HepG2 (cell line): Measurements from ENCODE around the gene ZNF513. TPM values are rescaled to one million over a fixed set of nuclear protein-coding genes. Genes with fewer than 3 reads are reported as not detected.

Experiments used
- CCAR2 ChIP-seq: fragments of 200-400 bp; formaldehyde crosslinking; optimal IDR thresholded peaks from 2 replicates; pipeline ENCODE3; 2018; ENCODE audit warnings: low read depth, mild to moderate bottlenecking, low read length, moderate library complexity
- HNRNPH1 ChIP-seq: fragments of 200-400 bp; formaldehyde crosslinking; optimal IDR thresholded peaks from 2 replicates; pipeline ENCODE3; 2017; ENCODE audit warnings: mild to moderate bottlenecking, low read depth, low read length
- MYC ChIP-seq: sonication (generic); formaldehyde crosslinking; IDR thresholded peaks from 2 replicates; pipeline ENCODE4 v1.9.0; 2021; ENCODE audit warnings: missing genetic modification reagents, borderline replicate concordance
- NBN ChIP-seq: fragments of 450-650 bp; conservative IDR thresholded peaks from 2 replicates; pipeline ENCODE4 v1.6.1; 2017
- PCBP1 ChIP-seq: fragments of 200-400 bp; formaldehyde crosslinking; IDR thresholded peaks from 2 replicates; pipeline ENCODE4 v1.6.1; 2017; ENCODE audit warnings: mild to moderate bottlenecking, low read depth, low read length, borderline replicate concordance
- POLR2A ChIP-seq, 2 experiments: IDR thresholded peaks; 2 replicates each; pipeline ENCODE4 v1.6.1; 2011; ENCODE audit warnings: low read depth in 2 of 2, low read length in 2 of 2, mild to moderate bottlenecking in 1 of 2, moderate library complexity in 1 of 2; ENCODE audit not compliant: insufficient read depth in 1 of 2
- RORA ChIP-seq: sonication (generic); formaldehyde crosslinking; IDR thresholded peaks from 2 replicates; pipeline ENCODE4 v1.5.0; 2020; ENCODE audit warnings: mild to moderate bottlenecking, missing genetic modification reagents, moderate library complexity
- SAFB2 ChIP-seq: sonication (generic); formaldehyde crosslinking; IDR thresholded peaks from 2 replicates; pipeline ENCODE4 v1.5.1; 2020; ENCODE audit warnings: missing genetic modification reagents, low read depth, mild to moderate bottlenecking, borderline replicate concordance
- SIN3A ChIP-seq: IDR thresholded peaks from 2 replicates; pipeline ENCODE4 v1.6.1; 2011; ENCODE audit warnings: low read depth, mild to moderate bottlenecking, control low read depth, low read length, borderline replicate concordance
- TBX3 ChIP-seq: fragments of 450-650 bp; IDR thresholded peaks from 2 replicates; pipeline ENCODE4 v1.6.1; 2017; ENCODE audit warnings: antibody characterized with exemption, mild to moderate bottlenecking, inconsistent platforms, borderline replicate concordance
- TGIF2 ChIP-seq: IDR thresholded peaks from 2 replicates; pipeline ENCODE4 v1.6.1; 2016; ENCODE audit warnings: control low read depth, missing compliant biosample characterization
- ZBTB3 ChIP-seq: sonication (generic); formaldehyde crosslinking; IDR thresholded peaks from 2 replicates; pipeline ENCODE4 v1.4.0; 2020; ENCODE audit warnings: low read depth, mild to moderate bottlenecking, moderate library complexity, missing genetic modification reagents, borderline replicate concordance
- ZFX ChIP-seq: sonication (generic); formaldehyde crosslinking; IDR thresholded peaks from 2 replicates; pipeline ENCODE4 v1.4.0; 2020; ENCODE audit warnings: mild to moderate bottlenecking, low read depth, missing genetic modification reagents, moderate library complexity
- ZMYM3 ChIP-seq: sonication (generic); formaldehyde crosslinking; IDR thresholded peaks from 2 replicates; pipeline ENCODE4 v1.5.1; 2020; ENCODE audit warnings: mild to moderate bottlenecking, missing genetic modification reagents
- ZNF10 ChIP-seq: sonication (generic); formaldehyde crosslinking; IDR thresholded peaks from 2 replicates; pipeline ENCODE4 v1.4.0; 2020; ENCODE audit warnings: mild to moderate bottlenecking, low read depth, missing genetic modification reagents, borderline replicate concordance
- ZNF263 ChIP-seq: sonication (generic); formaldehyde crosslinking; IDR thresholded peaks from 2 replicates; pipeline ENCODE4 v1.4.0; 2020; ENCODE audit warnings: missing genetic modification reagents
- ZNF337 ChIP-seq: sonication (generic); formaldehyde crosslinking; IDR thresholded peaks from 2 replicates; pipeline ENCODE4 v1.5.1; 2020; ENCODE audit warnings: missing genetic modification reagents, low read depth, mild to moderate bottlenecking, borderline replicate concordance
- ZNF558 ChIP-seq: sonication (generic); formaldehyde crosslinking; IDR thresholded peaks from 2 replicates; pipeline ENCODE4 v1.9.0; 2022; ENCODE audit warnings: mild to moderate bottlenecking, missing genetic modification reagents, borderline replicate concordance
- ZNF577 ChIP-seq: sonication (generic); formaldehyde crosslinking; IDR thresholded peaks from 2 replicates; pipeline ENCODE4 v1.4.0; 2020; ENCODE audit warnings: mild to moderate bottlenecking, low read depth, missing genetic modification reagents, borderline replicate concordance
- ZNF788 ChIP-seq: sonication (generic); formaldehyde crosslinking; IDR thresholded peaks from 2 replicates; pipeline ENCODE4 v1.5.0; 2020; ENCODE audit warnings: mild to moderate bottlenecking, missing genetic modification reagents, borderline replicate concordance
- polyA plus RNA-seq, 8 experiments: library from polyadenylated mRNA; depleted of rRNA in 3 of 8; stranded (reverse) in 7 of 8; unstranded in 1 of 8; fragments of >200 nt; fragmentation: Illumina TruSeq in 4 of 8; extraction: Trizol in 4 of 8; gene quantifications; 2 replicates each; pipeline versions ENCODE4 v1.2.1 to v1.2.3, GENCODE V29; 2011 to 2016; ENCODE audit warnings: low read depth in 4 of 8, missing spikeins in 1 of 8, mixed read lengths in 1 of 8; ENCODE audit not compliant: insufficient read depth in 1 of 8
- total RNA-seq, 5 experiments: library from RNA; depleted of rRNA; stranded (reverse); fragments of >200 nt; fragmentation: Illumina TruSeq; extraction: Trizol; gene quantifications; 2 replicates each; pipeline ENCODE4 v1.2.3, GENCODE V29; 2016; ENCODE audit warnings: low read depth in 1 of 5
- TF ChIP-seq, protein P1 (sequence below): sonication (generic); formaldehyde crosslinking; IDR thresholded peaks from 2 replicates; pipeline ENCODE4 v1.5.0; 2020; ENCODE audit warnings: missing genetic modification reagents, mild to moderate bottlenecking, borderline replicate concordance
- TF ChIP-seq, protein P2 (sequence below): sonication (generic); formaldehyde crosslinking; IDR thresholded peaks from 2 replicates; pipeline ENCODE4 v1.4.0; 2020; ENCODE audit warnings: missing genetic modification reagents
- TF ChIP-seq, protein P3 (sequence below): IDR thresholded peaks from 2 replicates; pipeline ENCODE4 v1.6.1; 2016; ENCODE audit warnings: mild to moderate bottlenecking

The ZNF513 gene
- total and polyA plus RNA-seq, 2 of the 13 experiments (the other 11 are each of a cell fraction or from before 2014, with no cell fraction given) = 4.9 to 6.3 TPM

DNA sequence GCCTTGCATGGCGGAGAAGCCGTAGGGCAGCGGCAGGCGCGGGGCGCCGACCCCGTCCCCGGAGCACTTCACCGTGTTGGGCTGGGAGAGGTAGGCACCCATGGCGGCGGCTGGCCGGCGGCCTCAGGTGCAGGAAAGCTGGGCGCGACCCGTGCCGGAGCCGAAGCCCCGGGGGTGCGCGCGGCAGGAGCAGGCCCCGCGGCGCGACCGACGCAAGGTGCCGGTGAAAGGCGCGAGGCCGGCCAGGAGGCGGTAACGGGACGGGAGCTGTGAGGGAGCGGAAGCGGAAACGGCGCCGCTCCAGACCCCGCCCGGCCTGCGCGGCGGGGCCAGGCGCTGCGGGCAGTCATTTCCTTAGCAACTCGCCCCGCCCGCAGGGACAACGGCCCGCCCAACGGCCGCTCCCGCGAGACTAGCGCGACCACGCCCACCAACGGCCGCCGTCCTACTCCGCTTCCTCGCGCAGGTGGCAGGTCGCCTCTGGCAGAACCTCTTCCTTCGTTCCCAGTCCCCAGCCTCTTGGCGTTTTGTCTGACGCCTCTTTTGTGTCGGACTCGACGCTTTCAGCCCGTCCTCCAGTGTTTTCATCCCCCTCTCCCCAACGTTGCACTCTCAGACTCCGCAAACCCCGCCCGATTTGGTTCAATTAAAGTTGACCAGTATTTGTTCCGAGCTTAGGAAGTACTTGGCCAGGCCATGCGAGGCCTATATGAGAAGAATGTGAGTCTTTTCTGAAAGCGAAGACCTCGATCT, 29.0 kb upstream of the ZNF513 start, which contains the start of gene PPM1G (continued):
- TF ChIP-seq ZNF558 (CRISPR knock-in tag) (peak; percentile 88; the same call in 1 of the 2 replicates), NBN (no peak), ZNF263 (CRISPR knock-in tag) (peak; percentile 68; the same call in 1 of the 2 replicates), HNRNPH1 (no peak), POLR2A (IDR thresholded peaks at IDR 0.05; ENCODE audit: insufficient read depth in 1 of 2, low read depth in 2 of 2, low read length in 2 of 2) (peak; percentile 98 to 99), ZFX (CRISPR knock-in tag) (peak; percentile 96), CCAR2 (peak; percentile 84), RORA (no peak), ZNF337 (CRISPR knock-in tag) (peak; percentile 79; the same call in 1 of the 2 replicates), TGIF2 (no peak), ZNF788 (peak; percentile 84), ZNF577 (CRISPR knock-in tag) (peak; percentile 83), ZMYM3 (CRISPR knock-in tag) (peak; percentile 26; the same call in 1 of the 2 replicates), MYC (CRISPR knock-in tag) (peak; percentile 94), SAFB2 (CRISPR knock-in tag) (peak; percentile 96; the same call in 1 of the 2 replicates), TBX3 (peak; percentile 31; the same call in 1 of the 2 replicates), SIN3A (peak; percentile 88), ZBTB3 (CRISPR knock-in tag) (peak; percentile 89), ZNF10 (CRISPR knock-in tag) (no peak), PCBP1 (no peak)
- TF ChIP-seq, protein P1, sequence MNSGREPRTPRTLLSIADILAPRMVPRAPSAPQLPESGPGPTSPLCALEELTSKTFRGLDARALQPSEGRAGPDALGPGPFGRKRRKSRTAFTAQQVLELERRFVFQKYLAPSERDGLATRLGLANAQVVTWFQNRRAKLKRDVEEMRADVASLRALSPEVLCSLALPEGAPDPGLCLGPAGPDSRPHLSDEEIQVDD (CRISPR knock-in tag) = peak; percentile 84; the same call in 1 of the 2 replicates
- TF ChIP-seq, protein P2, sequence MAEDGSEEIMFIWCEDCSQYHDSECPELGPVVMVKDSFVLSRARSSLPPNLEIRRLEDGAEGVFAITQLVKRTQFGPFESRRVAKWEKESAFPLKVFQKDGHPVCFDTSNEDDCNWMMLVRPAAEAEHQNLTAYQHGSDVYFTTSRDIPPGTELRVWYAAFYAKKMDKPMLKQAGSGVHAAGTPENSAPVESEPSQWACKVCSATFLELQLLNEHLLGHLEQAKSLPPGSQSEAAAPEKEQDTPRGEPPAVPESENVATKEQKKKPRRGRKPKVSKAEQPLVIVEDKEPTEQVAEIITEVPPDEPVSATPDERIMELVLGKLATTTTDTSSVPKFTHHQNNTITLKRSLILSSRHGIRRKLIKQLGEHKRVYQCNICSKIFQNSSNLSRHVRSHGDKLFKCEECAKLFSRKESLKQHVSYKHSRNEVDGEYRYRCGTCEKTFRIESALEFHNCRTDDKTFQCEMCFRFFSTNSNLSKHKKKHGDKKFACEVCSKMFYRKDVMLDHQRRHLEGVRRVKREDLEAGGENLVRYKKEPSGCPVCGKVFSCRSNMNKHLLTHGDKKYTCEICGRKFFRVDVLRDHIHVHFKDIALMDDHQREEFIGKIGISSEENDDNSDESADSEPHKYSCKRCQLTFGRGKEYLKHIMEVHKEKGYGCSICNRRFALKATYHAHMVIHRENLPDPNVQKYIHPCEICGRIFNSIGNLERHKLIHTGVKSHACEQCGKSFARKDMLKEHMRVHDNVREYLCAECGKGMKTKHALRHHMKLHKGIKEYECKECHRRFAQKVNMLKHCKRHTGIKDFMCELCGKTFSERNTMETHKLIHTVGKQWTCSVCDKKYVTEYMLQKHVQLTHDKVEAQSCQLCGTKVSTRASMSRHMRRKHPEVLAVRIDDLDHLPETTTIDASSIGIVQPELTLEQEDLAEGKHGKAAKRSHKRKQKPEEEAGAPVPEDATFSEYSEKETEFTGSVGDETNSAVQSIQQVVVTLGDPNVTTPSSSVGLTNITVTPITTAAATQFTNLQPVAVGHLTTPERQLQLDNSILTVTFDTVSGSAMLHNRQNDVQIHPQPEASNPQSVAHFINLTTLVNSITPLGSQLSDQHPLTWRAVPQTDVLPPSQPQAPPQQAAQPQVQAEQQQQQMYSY (CRISPR knock-in tag) = peak; percentile 82
- TF ChIP-seq, protein P3, sequence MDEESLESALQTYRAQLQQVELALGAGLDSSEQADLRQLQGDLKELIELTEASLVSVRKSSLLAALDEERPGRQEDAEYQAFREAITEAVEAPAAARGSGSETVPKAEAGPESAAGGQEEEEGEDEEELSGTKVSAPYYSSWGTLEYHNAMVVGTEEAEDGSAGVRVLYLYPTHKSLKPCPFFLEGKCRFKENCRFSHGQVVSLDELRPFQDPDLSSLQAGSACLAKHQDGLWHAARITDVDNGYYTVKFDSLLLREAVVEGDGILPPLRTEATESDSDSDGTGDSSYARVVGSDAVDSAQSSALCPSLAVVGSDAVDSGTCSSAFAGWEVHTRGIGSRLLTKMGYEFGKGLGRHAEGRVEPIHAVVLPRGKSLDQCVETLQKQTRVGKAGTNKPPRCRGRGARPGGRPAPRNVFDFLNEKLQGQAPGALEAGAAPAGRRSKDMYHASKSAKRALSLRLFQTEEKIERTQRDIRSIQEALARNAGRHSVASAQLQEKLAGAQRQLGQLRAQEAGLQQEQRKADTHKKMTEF (CRISPR knock-in tag) = peak; percentile 57; the same call in 1 of the 2 replicates
- TF ChIP-seq, all 625 proteins: peak for 406
